ENCODE results near the gene RGL4. TPM values are rescaled to one million over a fixed set of nuclear protein-coding genes. Genes with fewer than 3 reads are reported as not detected.
"Not testable (repeated sequence)": the region's sequence is repeated elsewhere in the genome, so short reads cannot be mapped to it uniquely, and the experiment has no call there.

RGL4 gene
- total RNA-seq, 2 experiments from 2014 or later = 24.6 to 24.8 TPM

- ChIA-PET CTCF (no interaction called here), POLR2A (no interaction called here)
- DNase-seq (no peak), ATAC-seq (ENCODE audit: poor library complexity) (no peak)
- intact Hi-C loops (cut with DNase I, micrococcal nuclease) = no loop called here
- no peak overlapping the region for H3K27ac ChIP-seq (ENCODE audit: low read depth in 1 of 2, low read length in 2 of 2)
- no peaks in the 10 kb centered on the region for H3K9me3 Mint-ChIP-seq
- H3K4me3 Mint-ChIP-seq = no peak overlapping the region
- H3K4me1 ChIP-seq (ENCODE audit: insufficient read depth, low read length) = peaks cover 6% of the 10 kb centered on the region
- no peaks in the 10 kb centered on the region for H3K36me3 Mint-ChIP-seq (ENCODE audit: low read depth)
- no peaks in the 10 kb centered on the region for H3K27me3 Mint-ChIP-seq
- H3K27me3 ChIP-seq (ENCODE audit: control insufficient read depth in 1 of 2, insufficient read depth in 2 of 2, low read length in 2 of 2) = no peaks in the 10 kb centered on the region
- no peaks in the 10 kb centered on the region for H3K9me3 ChIP-seq (ENCODE audit: control insufficient read depth in 1 of 2, insufficient read depth in 1 of 2, low read length in 2 of 2)
- H3K36me3 ChIP-seq (ENCODE audit: insufficient read depth, low read length) = no peaks in the 10 kb centered on the region
- H3K4me3 ChIP-seq (ENCODE audit: low read length) = no peak overlapping the region
- no peak overlapping the region for H3K27ac Mint-ChIP-seq
- TF ChIP-seq CTCF (IDR thresholded peaks at IDR 0.05) = no peak
- peaks cover 3% of the 10 kb centered on the region for H3K4me1 Mint-ChIP-seq (ENCODE audit: low read depth)
Measured at GRCh38 chr22:23722160-23722559, 31.3 kb downstream of the RGL4 start.

- DNase-seq = no peak
- ChIA-PET CTCF (no interaction called here), POLR2A (no interaction called here)
- ATAC-seq (ENCODE audit: poor library complexity) = no peak
- no peaks in the 10 kb centered on the region for H3K4me1 Mint-ChIP-seq (ENCODE audit: low read depth)
- H3K27ac ChIP-seq (ENCODE audit: low read depth in 1 of 2, low read length in 2 of 2) = no peak overlapping the region
- H3K4me3 Mint-ChIP-seq = no peak overlapping the region
- no peaks in the 10 kb centered on the region for H3K36me3 Mint-ChIP-seq (ENCODE audit: low read depth)
- intact Hi-C loops (cut with DNase I, micrococcal nuclease) = no loop called here
- no peaks in the 10 kb centered on the region for H3K27me3 Mint-ChIP-seq
- H3K27me3 ChIP-seq (ENCODE audit: control insufficient read depth in 1 of 2, insufficient read depth in 2 of 2, low read length in 2 of 2) = no peaks in the 10 kb centered on the region
- H3K9me3 Mint-ChIP-seq = no peaks in the 10 kb centered on the region
- H3K4me1 ChIP-seq (ENCODE audit: insufficient read depth, low read length) = peaks cover under 1% of the 10 kb centered on the region
- H3K27ac Mint-ChIP-seq = no peak overlapping the region
- H3K9me3 ChIP-seq (ENCODE audit: control insufficient read depth in 1 of 2, insufficient read depth in 1 of 2, low read length in 2 of 2) = no peaks in the 10 kb centered on the region
- no peaks in the 10 kb centered on the region for H3K36me3 ChIP-seq (ENCODE audit: insufficient read depth, low read length)
- H3K4me3 ChIP-seq (ENCODE audit: low read length) = no peak overlapping the region
- no peak for TF ChIP-seq CTCF (IDR thresholded peaks at IDR 0.05)
Measured at GRCh38 chr22:23722724-23723123, 31.9 kb downstream of the RGL4 start.

- DNase-seq; H3K4me1 ChIP-seq (ENCODE audit: insufficient read depth, low read length); intact Hi-C loops (cut with DNase I, micrococcal nuclease); H3K36me3 ChIP-seq (ENCODE audit: insufficient read depth, low read length); H3K27me3 ChIP-seq (ENCODE audit: control insufficient read depth in 1 of 2, insufficient read depth in 2 of 2, low read length in 2 of 2); H3K9me3 Mint-ChIP-seq; H3K4me3 Mint-ChIP-seq; H3K27ac Mint-ChIP-seq; H3K27ac ChIP-seq (ENCODE audit: low read depth in 1 of 2, low read length in 2 of 2); H3K4me3 ChIP-seq (ENCODE audit: low read length); ATAC-seq (ENCODE audit: poor library complexity); H3K4me1 Mint-ChIP-seq (ENCODE audit: low read depth); H3K36me3 Mint-ChIP-seq (ENCODE audit: low read depth); H3K27me3 Mint-ChIP-seq; H3K9me3 ChIP-seq (ENCODE audit: control insufficient read depth in 1 of 2, insufficient read depth in 1 of 2, low read length in 2 of 2): not testable (repeated sequence)
- ChIA-PET POLR2A (interaction anchor here (0.6 to 1.0 kb wide), 2 partner anchors 10 to 23 kb away, joined by 3 to 4 read pairs; partner anchors contain the start of gene ZNF70), CTCF (interaction anchor here (0.7 kb wide), 1 partner anchor 1300 kb away, joined by 4 read pairs; no protein-coding TSS in a partner anchor)
Measured at GRCh38 chr22:23728108-23728507, 37.3 kb downstream of the RGL4 start.

GRCh38 chr22:23737696-23738095 is 46.9 kb downstream of the RGL4 start:
- Mint-ChIP-seq H3K36me3 (ENCODE audit: low read depth) (peaks cover 9% of the 10 kb centered on the region), H3K27me3 (no peaks in the 10 kb centered on the region), H3K4me3 (no peak overlapping the region), H3K4me1 (ENCODE audit: low read depth) (no peaks in the 10 kb centered on the region), H3K27ac (no peak overlapping the region), H3K9me3 (no peaks in the 10 kb centered on the region)
- peaks cover under 1% of the 10 kb centered on the region for H3K36me3 ChIP-seq (ENCODE audit: insufficient read depth, low read length)
- H3K27me3 ChIP-seq (ENCODE audit: control insufficient read depth in 1 of 2, insufficient read depth in 2 of 2, low read length in 2 of 2) = no peaks in the 10 kb centered on the region
- intact Hi-C loops (cut with DNase I, micrococcal nuclease) = no loop called here
- no peaks in the 10 kb centered on the region for H3K9me3 ChIP-seq (ENCODE audit: control insufficient read depth in 1 of 2, insufficient read depth in 1 of 2, low read length in 2 of 2)
- ATAC-seq (ENCODE audit: poor library complexity) (no peak), DNase-seq (no peak)
- H3K4me3 ChIP-seq (ENCODE audit: low read length) = no peak overlapping the region
- ChIA-PET CTCF (no interaction called here), POLR2A (interaction anchor here (0.7 to 1.4 kb wide), 3 partner anchors 10 to 147 kb away, joined by 3 to 4 read pairs (median 3); partner anchors contain the start of gene ZNF70)
- H3K4me1 ChIP-seq (ENCODE audit: insufficient read depth, low read length) = no peaks in the 10 kb centered on the region
- no peak overlapping the region for H3K27ac ChIP-seq (ENCODE audit: low read depth in 1 of 2, low read length in 2 of 2)
- TF ChIP-seq CTCF (IDR thresholded peaks at IDR 0.05) = no peak
